Left lung (tissue), 10 donors: ENCODE measurements around the gene SOS2. TPM values are rescaled to one million over a fixed set of nuclear protein-coding genes. Genes with fewer than 3 reads are reported as not detected.

Experiments
- ATAC-seq: fragments of 200-7000 bp; cut with Tn5 transposase; one replicate; pipeline ENCODE4 v1.9.1; 2020; ENCODE audit warnings: moderate library complexity
- DNase-seq, 4 donors: peaks; one replicate each; pipeline ENCODE4 v3.0.0-alpha.2; 2013 to 2020
- H3K27ac ChIP-seq, 2 donors: fragments of 200-600 bp; sonication (generic) in 1 of 2; one replicate each; pipeline versions ENCODE4 v1.5.0 to v1.8.0; 2020 to 2021
- H3K27me3 ChIP-seq, 2 donors: fragments of 200-600 bp; sonication (generic) in 1 of 2; one replicate each; pipeline versions ENCODE4 v1.5.0 to v1.8.0; 2020 to 2021
- H3K36me3 ChIP-seq, 2 donors: fragments of 200-600 bp; sonication (generic) in 1 of 2; one replicate each; pipeline versions ENCODE4 v1.5.0 to v1.8.0; 2020 to 2021
- H3K4me1 ChIP-seq, 2 donors: fragments of 200-600 bp; one replicate each; pipeline ENCODE4 v1.8.0; 2021
- H3K4me3 ChIP-seq, 2 donors: fragments of 200-600 bp; sonication (generic) in 1 of 2; one replicate each; pipeline versions ENCODE4 v1.5.0 to v1.8.0; 2020 to 2021; ENCODE audit warnings: mild to moderate bottlenecking in 1 of 2
- H3K9me3 ChIP-seq, 2 donors: fragments of 200-600 bp; sonication (generic) in 1 of 2; one replicate each; pipeline versions ENCODE4 v1.5.0 to v1.8.0; 2020 to 2021
- intact Hi-C, 2 donors: fragments of 100-400 bp; cut with DNase I; formaldehyde crosslinking; loops; one replicate each; pipeline versions ENCODE4 v1.11.2 to v1.14.2; 2022
- polyA plus RNA-seq, 6 donors: library from polyadenylated mRNA; unstranded; fragments of 120-200 nt; gene quantifications; one replicate each; pipeline ENCODE4 v1.2.1, GENCODE V29; 2013; ENCODE audit not compliant: insufficient read length in 6 of 6
- total RNA-seq, 2 donors: library from RNA; stranded (reverse); fragmentation: NEBNext Ultra II Directional; extraction: Animal tissue kit (Norgen Biotek cat#: 25700); gene quantifications; one replicate each; pipeline ENCODE4 v1.2.1, GENCODE V29; 2021
- TF ChIP-seq, protein P1 (sequence below), 2 donors: fragments of 200-600 bp; sonication (generic) in 1 of 2; IDR thresholded peaks; one replicate each; pipeline versions ENCODE4 v1.5.0 to v1.8.0; 2021; ENCODE audit warnings: antibody characterized with exemption in 2 of 2
- donor health status: DM: no; HTN: yes; CAD: no.
- donor health status: DM: no; HTN: no; CAD: no.

SOS2 gene
- total and polyA plus RNA-seq, 8 donors: 27.8 to 37.6 (median 36.4) TPM

DNA sequence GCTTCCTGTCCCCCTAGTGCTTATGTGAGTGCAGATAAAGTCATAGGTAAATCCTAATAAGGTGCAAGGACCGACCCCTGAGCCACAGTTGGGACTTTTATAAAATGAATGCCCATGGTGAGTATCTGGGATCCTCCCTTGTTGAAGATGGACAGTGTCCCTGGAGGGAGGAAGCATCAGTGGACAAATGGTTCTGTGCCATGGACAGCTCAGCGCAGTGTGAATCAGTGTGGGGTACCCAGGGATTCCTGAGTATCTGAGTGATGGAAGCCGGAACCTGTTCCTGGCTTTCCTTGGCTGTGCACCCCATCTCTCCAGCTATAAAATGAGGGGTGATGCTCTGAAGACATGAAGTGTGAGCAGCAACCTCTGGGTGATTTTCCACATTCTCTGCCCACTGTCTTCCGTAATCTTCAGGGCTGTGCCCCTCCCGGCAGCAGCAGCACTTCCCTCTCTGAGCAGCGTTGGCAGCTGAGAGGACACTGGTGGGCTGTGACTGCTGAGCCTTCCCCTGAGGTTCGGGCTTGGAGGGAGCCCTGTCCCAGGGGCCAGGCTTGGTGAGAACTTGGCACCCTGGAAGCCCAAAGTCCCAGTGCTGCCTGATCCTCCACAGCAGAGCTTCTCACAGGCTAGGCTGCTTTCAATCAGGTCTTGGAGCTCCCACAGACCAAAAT, 140.0 kb downstream of the SOS2 start:
- no peak overlapping the region for H3K27ac ChIP-seq
- H3K4me3 ChIP-seq: no peak overlapping the region
- H3K27me3 ChIP-seq: no peaks in the 10 kb centered on the region
- ATAC-seq: peak; percentile 49
- peaks cover 0 to 14% of the 10 kb centered on the region in 2 donors for H3K36me3 ChIP-seq
- no peaks in the 10 kb centered on the region for H3K9me3 ChIP-seq
- intact Hi-C loops: no loop called here
- TF ChIP-seq, protein P1, sequence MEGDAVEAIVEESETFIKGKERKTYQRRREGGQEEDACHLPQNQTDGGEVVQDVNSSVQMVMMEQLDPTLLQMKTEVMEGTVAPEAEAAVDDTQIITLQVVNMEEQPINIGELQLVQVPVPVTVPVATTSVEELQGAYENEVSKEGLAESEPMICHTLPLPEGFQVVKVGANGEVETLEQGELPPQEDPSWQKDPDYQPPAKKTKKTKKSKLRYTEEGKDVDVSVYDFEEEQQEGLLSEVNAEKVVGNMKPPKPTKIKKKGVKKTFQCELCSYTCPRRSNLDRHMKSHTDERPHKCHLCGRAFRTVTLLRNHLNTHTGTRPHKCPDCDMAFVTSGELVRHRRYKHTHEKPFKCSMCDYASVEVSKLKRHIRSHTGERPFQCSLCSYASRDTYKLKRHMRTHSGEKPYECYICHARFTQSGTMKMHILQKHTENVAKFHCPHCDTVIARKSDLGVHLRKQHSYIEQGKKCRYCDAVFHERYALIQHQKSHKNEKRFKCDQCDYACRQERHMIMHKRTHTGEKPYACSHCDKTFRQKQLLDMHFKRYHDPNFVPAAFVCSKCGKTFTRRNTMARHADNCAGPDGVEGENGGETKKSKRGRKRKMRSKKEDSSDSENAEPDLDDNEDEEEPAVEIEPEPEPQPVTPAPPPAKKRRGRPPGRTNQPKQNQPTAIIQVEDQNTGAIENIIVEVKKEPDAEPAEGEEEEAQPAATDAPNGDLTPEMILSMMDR (IDR thresholded peaks at IDR 0.05): no peak
- H3K4me1 ChIP-seq: no peaks in the 10 kb centered on the region
- DNase-seq: no peak

DNA sequence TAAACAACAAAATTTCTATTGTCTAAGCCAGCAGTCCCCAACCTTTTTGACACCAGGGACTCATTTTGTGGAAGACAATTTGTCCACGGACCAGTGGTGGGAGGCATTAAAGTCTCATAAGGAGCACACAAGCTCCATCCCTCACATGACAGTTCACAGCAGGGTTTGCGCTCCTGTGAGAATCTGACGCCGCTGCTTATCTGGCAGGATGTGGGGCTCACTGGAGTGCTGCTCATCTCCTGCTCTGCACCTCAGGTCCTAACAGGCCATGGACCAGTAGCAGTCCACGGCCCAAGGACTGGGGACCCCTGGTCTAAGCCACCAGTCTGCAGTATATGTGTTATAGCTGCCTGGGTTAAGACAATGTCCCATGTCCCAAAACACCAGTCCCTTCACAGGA, 142.2 kb downstream of the SOS2 start:
- H3K4me3 ChIP-seq: no peak overlapping the region
- DNase-seq (no peak), ATAC-seq (no peak)
- H3K9me3 ChIP-seq: no peaks in the 10 kb centered on the region
- no peak overlapping the region for H3K27ac ChIP-seq
- intact Hi-C loops: no loop called here
- H3K36me3 ChIP-seq: peaks cover 0 to 14% of the 10 kb centered on the region in 2 donors
- H3K27me3 ChIP-seq: no peaks in the 10 kb centered on the region
- no peaks in the 10 kb centered on the region for H3K4me1 ChIP-seq
- TF ChIP-seq, protein P1 (IDR thresholded peaks at IDR 0.05): no peak

DNA sequence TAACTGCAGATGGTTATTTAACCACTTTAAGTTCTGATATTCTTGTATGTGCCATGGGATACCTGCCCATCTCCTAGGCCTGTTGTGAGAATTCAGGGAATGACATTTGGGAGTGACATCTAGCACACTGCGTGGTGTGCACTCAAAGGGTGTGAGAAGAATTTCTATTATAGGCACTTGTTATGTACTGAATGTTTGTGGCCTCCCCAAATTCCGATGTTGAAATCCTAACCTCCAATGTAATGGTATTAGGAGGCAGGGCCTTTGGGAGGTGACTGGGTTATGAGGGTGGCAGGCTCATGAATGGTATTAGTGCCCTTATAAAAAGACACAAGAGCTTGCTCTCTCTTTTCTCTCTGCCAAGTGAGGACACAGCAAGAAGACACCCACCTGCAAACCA, 142.6 kb downstream of the SOS2 start:
- intact Hi-C loops: no loop called here
- Histone ChIP-seq H3K4me1 (no peaks in the 10 kb centered on the region), H3K27me3 (no peaks in the 10 kb centered on the region), H3K27ac (no peak overlapping the region), H3K36me3 (peaks cover 0 to 14% of the 10 kb centered on the region in 2 donors), H3K4me3 (no peak overlapping the region), H3K9me3 (no peaks in the 10 kb centered on the region)
- TF ChIP-seq, protein P1 (IDR thresholded peaks at IDR 0.05): no peak
- ATAC-seq: no peak
- DNase-seq: no peak

DNA sequence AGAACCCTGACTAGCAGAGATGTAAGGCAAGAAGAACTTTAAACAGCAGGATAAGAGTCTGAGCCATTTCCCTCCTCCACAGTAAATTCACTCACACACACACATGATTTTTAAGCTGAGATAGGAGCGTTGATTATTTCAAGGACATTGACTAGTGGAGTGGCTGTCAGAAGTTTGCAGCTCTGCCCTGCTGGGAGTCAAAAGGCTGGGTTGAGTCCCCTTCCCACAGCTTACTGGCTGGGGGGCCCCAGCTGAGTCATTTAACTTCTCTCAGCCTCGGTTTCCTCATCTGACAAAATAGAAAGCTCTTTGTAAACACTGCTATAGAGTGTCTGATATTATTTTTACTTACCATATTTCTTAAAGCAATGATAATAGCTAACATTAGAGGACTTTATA, 143.3 kb downstream of the SOS2 start:
- no peak overlapping the region for H3K4me3 ChIP-seq
- DNase-seq: no peak
- intact Hi-C loops: no loop called here
- peaks cover 0 to 14% of the 10 kb centered on the region in 2 donors for H3K36me3 ChIP-seq
- ATAC-seq: no peak
- no peaks in the 10 kb centered on the region for H3K9me3 ChIP-seq
- H3K4me1 ChIP-seq: no peaks in the 10 kb centered on the region
- no peaks in the 10 kb centered on the region for H3K27me3 ChIP-seq
- TF ChIP-seq, protein P1 (IDR thresholded peaks at IDR 0.05): no peak
- no peak overlapping the region for H3K27ac ChIP-seq

DNA sequence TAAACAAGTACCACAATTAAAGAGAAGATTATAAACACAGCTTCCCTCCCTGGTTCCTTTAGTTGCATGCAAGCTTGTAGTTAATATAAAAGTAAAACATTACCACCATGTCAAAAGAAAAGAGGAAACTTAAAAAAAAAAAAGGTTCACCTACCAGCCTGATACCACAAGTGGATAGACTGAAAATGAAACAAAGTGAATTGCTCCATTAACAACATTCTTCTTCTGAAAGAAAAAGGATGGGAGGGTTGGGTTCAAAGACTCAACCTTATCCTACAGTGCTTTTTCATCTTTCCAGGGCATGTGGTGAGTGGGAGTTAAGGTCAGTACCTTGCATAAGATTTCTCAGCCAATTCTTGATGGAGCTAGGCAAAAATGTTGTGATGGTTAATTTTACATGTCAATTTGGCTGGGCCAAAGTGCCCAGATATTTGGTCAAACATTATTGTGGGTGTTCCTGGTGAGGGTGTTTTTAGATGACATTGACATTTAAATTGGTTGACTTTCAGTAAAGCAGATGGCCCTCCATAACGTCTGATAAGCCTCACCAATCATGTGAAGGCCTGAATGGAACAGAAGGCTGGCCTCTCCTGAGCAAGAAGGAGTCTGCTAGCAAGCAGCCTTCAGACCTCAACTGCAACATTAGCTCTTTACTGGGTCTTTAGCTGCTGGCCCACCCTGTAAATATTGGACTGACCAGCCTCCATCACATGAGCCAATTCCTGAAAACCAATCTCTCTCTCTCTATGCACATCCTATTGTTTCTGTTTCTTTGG, 143.8 kb downstream of the SOS2 start:
- ATAC-seq: no peak
- Histone ChIP-seq H3K27me3 (no peaks in the 10 kb centered on the region), H3K4me1 (peaks cover 0 to 4% of the 10 kb centered on the region in 2 donors), H3K9me3 (no peaks in the 10 kb centered on the region), H3K27ac (no peak overlapping the region), H3K4me3 (no peak overlapping the region), H3K36me3 (peaks cover 0 to 14% of the 10 kb centered on the region in 2 donors)
- no peak for DNase-seq
- intact Hi-C loops: no loop called here
- TF ChIP-seq, protein P1 (IDR thresholded peaks at IDR 0.05): no peak
